Occipital lobe (tissue), 2 donors: ENCODE results near the gene VWC2. TPM values are rescaled to one million over a fixed set of nuclear protein-coding genes. Genes with fewer than 3 reads are reported as not detected.
"Not testable (repeated sequence)": the region's sequence is repeated elsewhere in the genome, so short reads cannot be mapped to it uniquely, and the experiment has no call there.

Source experiments
- DNase-seq: peaks from one replicate; lab custom pipeline; 2025; lab: John Stamatoyannopoulos, UW
- total RNA-seq: library from RNA; depleted of rRNA; stranded (reverse); fragments of >200 nt; gene quantifications from one replicate; pipeline ENCODE4 v1.2.3, GENCODE V29; 2014

VWC2 gene
- total RNA-seq, 1 donor from 2014 or later, result 2.8 TPM

GRCh38 chr7:49850921-49851613 lies 77.6 kb downstream of the VWC2 start:
- DNase-seq, result no peak

GRCh38 chr7:49851614-49851934 lies 78.1 kb downstream of the VWC2 start:
- not testable (repeated sequence) for DNase-seq

- DNase-seq, result peak; percentile 32
Measured at GRCh38 chr7:49852619-49853462, 79.4 kb downstream of the VWC2 start.

- no peak for DNase-seq
Measured at GRCh38 chr7:49855281-49855980, 82.0 kb downstream of the VWC2 start.

- DNase-seq, result no peak
Measured at GRCh38 chr7:49860293-49860692, 86.9 kb downstream of the VWC2 start.

GRCh38 chr7:49866076-49866735 lies 92.8 kb downstream of the VWC2 start:
- no peak for DNase-seq

GRCh38 chr7:49866910-49867309 lies 93.5 kb downstream of the VWC2 start:
- DNase-seq, result no peak

GRCh38 chr7:49873420-49873819 lies 100.0 kb downstream of the VWC2 start:
- DNase-seq, result no peak

- no peak for DNase-seq
Measured at GRCh38 chr7:49875336-49875735, 101.9 kb downstream of the VWC2 start.

- DNase-seq, result no peak
Measured at GRCh38 chr7:49876202-49876601, 102.8 kb downstream of the VWC2 start.

GRCh38 chr7:49878089-49878488 lies 104.7 kb downstream of the VWC2 start:
- DNase-seq, result no peak

- no peak for DNase-seq
Measured at GRCh38 chr7:49878627-49879026, 105.2 kb downstream of the VWC2 start.

- DNase-seq, result no peak
Measured at GRCh38 chr7:49883933-49884332, 110.5 kb downstream of the VWC2 start.

- no peak for DNase-seq
Measured at GRCh38 chr7:49885593-49886285, 112.3 kb downstream of the VWC2 start.

GRCh38 chr7:49892481-49892880 lies 119.0 kb downstream of the VWC2 start:
- DNase-seq, result no peak

GRCh38 chr7:49893131-49893530 lies 119.7 kb downstream of the VWC2 start:
- DNase-seq, result no peak

GRCh38 chr7:49894543-49894942 lies 121.1 kb downstream of the VWC2 start:
- DNase-seq, result no peak

GRCh38 chr7:49911909-49912308 lies 138.5 kb downstream of the VWC2 start:
- no peak for DNase-seq

GRCh38 chr7:49926720-49927119 lies 153.3 kb downstream of the VWC2 start:
- no peak for DNase-seq

- DNase-seq, result no peak
Measured at GRCh38 chr7:49927631-49928030, 154.2 kb downstream of the VWC2 start.

GRCh38 chr7:49928787-49929186 lies 155.3 kb downstream of the VWC2 start:
- no peak for DNase-seq
